Occipital lobe (tissue), 2 donors: ENCODE results near the gene NME9. TPM values are rescaled to one million over a fixed set of nuclear protein-coding genes. Genes with fewer than 3 reads are reported as not detected.
"Not testable (repeated sequence)": the region's sequence is repeated elsewhere in the genome, so short reads cannot be mapped to it uniquely, and the experiment has no call there.

Experiments
- DNase-seq: peaks from one replicate; lab custom pipeline; 2025; lab: John Stamatoyannopoulos, UW
- total RNA-seq: library from RNA; depleted of rRNA; stranded (reverse); fragments of >200 nt; gene quantifications from one replicate; pipeline ENCODE4 v1.2.3, GENCODE V29; 2014

The NME9 gene, protein sequence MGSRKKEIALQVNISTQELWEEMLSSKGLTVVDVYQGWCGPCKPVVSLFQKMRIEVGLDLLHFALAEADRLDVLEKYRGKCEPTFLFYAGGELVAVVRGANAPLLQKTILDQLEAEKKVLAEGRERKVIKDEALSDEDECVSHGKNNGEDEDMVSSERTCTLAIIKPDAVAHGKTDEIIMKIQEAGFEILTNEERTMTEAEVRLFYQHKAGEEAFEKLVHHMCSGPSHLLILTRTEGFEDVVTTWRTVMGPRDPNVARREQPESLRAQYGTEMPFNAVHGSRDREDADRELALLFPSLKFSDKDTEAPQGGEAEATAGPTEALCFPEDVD
- 2.3 TPM for total RNA-seq

DNA sequence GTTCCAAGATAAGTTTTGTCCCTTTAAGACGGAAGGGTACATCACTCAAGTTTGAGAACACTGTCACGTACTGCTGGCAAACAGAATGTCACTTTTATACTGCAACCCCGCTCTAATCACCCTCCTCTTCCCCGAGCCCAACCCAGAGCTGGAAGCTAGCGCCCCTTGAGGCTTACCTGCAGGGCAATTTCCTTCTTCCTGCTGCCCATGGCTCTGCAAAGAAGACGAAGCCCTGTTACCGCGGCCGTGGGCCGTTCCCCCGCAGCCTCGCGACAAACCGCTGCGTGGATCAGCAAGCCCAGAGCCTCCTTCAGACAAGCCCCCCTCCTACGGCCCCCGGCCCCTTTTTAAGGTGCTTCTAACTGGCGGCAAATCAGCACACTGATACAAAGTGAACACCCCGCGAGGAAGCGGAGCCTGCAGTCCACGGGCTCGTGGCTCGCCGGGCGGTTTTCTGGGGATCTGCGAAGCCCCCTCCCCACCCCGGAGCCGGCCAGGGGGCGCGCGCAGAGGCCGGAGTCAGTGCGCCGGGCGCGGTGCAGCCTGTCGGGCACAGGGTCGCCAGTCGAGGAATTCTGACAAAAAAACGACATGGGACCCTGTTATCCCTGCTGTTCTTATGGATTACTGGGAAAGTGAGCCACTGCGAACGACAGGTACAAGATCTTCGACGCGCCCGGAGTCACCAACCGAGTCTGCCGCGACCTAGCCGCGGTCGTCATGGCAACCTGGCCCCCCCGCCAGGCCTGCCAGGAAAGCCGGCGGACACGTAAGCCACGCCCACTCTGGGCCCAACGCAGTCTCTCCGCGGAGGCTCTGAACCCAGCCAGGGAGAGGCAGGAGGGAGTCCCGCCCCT, at the start of gene NME9:
Gene NME9, minus strand, starts transcription at position 725 of the 857 bp plus-strand sequence. Its CDS starts 516 bp downstream, at position 209.
- peak; percentile 89 for DNase-seq

DNA sequence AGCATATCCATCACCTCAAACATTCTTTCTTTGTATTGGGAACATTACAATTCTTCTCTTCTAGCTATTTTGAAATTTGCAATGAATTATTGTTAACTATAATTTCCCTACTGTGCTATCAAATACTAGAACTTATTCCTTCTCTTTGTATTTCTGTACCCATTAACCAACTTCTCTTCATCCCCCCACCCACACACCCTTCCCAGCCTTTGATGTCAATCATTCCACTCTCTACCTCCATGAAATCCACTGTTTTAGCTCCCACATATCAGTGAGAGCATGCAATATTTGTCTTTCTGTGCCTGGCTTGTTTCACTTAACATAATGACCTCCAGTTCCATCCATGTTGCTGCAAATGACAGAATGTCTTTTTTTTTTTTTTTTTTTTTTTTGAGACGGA, 49.3 kb upstream of the NME9 start:
- no peak for DNase-seq

DNA sequence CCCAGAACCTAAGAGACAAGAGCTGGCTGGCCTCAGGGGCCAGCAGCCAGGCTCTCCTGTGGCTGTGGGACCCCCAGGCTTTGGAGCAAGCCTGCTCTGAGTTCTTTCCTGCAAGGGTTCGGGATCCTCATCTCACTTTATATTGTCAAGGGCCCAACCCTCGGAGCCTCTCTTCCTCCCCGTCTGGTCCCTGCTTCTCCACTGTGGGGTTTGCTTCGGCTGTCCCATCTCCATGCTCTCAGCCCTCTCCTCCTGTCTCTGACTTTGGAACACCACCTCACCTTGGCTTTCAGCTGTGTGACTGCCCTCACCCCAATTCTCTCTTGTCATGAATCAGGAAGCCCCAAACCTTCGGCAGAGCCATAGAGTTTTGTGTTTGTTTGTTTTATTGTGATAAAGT, 48.7 kb upstream of the NME9 start:
- no peak for DNase-seq

DNA sequence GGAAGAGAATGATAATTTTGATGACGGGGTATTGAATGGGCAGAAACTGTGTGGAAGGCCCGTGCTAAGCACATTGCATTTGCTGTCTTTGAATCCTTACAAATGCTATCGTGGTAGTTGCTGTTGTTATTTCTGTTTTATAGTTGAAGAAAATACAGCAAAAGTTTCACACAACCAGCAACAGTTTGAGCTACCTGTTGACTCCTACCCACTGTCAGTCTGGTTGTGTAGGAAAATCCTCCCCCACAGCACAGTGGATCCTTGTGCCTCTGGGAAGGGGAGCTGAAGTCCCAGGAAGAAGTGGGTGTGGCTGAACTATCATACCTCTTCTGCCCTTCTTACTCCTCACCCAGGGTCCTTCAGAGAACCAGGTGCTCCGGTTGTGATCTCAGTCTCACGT, 48.2 kb upstream of the NME9 start:
- DNase-seq, result no peak

DNA sequence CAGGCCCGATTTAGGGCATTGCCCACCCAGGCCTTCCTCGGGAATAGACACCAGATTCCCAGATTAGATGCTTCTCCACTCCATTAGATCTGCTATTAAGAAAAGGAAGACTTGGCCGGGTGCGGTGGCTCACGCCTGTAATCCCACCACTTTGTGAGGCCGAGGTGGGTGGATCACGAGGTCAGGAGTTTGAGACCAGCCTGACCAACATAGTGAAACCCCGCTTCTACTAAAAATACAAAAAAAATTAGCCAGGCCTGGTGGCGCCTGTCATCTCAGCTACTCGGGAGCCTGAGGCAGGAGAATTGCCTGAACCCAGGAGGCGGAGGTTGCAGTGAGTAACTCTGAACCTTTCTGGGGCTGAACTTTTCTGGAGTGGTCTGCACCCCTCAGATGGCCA, 47.6 kb upstream of the NME9 start:
- not testable (repeated sequence) for DNase-seq

DNA sequence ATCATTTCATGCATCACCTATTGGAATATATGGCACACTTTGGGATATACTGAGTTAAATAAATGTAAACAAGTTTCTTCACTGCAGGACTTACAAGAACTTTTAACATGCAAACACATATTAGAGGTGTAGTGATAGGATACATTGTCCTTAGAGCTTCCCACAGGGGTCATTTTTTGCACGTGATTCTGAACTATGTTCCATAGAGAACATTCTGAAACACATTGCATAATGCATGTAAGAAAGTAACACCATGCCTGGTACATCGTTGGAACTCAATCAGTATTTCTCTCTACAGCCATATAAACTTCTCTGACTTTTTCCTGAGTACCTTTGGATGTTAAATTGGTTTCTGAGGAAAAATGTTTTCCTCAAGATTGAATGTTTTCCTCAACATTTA, 47.0 kb upstream of the NME9 start:
- no peak for DNase-seq

DNA sequence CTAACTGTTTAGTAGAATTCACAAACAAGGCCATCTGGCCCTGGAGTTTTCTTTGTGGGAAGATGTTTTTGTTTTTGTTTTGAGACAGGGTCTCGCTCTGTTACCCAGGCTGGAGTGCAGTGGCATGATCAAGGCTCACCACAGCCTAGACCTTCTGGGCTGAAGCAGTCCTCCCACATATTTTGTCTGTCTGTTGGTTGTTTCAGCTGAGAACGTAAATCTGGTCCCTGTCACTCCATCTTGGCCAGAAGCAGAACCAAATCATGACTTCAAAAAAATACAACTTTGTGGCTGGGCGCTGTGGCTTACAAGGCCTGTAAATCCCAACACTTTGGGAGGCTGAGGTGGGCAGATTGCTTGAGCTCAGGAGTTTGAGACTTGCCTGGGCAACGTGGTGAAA, 45.8 kb upstream of the NME9 start:
- no peak for DNase-seq

DNA sequence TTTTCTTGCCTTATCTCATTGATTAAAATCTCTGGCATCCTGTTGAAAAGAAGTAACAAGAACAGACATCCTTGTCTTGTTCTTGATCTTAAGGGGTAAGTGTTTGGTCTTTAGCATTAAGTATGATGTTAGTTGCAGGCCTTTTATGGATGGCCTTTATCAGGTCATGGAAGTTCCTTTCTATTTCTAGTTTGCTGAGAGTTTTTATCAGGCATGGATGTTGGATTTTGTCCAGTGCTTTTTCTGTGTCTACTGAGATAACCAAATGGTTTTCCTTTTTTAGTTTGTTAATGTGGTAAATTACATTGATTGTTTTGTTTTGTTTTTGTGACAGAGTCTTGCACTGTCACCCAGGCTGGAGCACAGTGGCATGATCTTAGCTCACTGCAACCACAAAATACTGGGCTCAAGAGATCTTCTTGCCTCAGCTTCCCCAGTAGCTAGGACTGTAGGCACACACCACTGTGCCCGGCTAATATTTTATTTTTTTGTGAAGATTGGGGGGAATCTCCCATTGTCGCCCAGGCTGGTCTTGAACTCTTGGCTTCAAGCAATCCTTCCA, 45.0 kb upstream of the NME9 start:
- no peak for DNase-seq

DNA sequence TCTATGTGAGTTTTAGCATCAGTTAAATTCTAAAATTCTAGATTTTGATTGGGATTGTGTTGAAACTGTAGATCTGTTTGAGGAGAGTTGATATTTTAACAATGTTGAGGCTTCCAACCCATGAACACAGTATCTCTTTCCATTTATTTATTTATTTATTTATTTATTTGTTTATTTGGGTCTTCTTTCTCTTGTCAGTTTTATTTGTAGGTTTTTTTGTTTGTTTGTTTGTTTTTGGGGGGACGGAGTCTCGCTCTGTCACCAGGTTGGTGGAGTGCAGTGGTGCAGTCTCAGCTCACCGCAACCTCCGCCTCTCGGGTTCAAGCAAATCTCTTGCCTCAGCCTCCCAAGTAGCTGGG, 44.1 kb upstream of the NME9 start:
- no peak for DNase-seq

DNA sequence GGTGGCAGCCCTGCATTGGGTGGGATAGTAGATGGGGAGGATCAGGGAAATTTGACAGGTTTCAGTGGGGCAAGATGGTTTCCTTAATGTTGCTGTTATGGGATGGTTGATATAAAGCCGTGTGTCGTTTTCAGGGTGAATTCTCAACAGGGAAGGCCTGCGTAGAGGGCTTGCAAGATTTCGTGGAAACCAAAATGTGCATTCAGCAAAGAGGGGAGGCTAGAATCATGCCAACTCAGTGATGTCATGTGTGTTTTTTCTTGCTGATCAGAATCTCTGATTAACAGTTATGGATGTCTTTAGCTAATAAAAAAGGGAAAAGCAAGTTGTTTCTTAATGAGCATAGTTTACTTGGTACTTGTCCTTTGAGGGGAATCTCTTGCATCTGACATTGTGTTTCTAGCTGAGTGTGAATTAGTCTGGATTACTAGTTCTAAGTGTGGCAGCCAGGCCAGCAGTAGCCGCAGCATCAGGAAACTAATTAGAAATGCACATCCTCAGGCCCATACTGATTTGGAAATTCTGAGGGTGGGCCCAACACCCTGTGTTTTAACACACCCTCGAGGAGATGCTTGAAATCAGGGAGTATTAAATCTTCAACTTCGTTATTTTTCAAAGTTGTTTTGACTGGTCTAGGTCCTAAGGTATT, 43.6 kb upstream of the NME9 start:
- no peak for DNase-seq

DNA sequence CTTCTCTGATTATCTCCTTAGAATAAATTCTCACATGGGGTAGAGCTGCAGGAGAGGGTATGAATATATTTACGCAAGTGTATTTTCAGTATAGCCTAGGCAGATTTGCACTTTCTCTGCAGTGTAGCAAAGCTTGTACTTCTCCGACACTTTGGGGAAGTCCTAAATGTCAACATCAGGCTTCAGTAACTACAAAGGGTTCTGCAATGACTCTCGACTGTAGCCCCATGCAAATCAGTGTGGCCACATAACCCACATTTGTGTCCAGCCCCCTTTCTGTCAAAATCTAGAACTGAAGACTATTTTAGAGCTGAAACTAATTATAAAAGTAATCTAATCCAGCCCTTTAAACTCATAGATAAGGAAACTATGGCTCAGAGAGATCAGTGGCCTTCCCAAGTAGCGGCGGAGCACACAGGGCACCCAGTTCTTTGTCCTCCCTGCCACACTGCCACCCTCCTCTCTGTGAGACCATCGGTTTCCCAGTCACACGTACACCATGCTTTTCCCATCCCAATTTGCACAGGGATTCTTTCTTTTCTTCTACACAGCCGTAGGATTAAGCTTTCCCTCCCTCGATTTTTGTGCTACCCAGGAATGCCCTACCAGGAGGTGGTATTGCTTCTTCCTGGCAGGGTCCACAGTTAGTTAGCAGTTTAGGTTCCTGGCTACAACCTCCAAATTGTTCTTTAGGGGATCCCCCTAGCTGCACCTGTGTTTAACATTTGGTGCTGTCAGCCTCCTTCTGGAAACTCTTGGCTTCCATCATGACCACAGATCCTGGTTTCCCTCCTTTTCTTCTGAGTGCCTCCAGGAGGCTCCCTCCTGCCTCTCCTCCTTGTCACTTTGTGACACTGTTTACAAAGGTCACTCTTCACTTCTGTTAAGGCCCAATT, 41.7 kb upstream of the NME9 start:
- no peak for DNase-seq

DNA sequence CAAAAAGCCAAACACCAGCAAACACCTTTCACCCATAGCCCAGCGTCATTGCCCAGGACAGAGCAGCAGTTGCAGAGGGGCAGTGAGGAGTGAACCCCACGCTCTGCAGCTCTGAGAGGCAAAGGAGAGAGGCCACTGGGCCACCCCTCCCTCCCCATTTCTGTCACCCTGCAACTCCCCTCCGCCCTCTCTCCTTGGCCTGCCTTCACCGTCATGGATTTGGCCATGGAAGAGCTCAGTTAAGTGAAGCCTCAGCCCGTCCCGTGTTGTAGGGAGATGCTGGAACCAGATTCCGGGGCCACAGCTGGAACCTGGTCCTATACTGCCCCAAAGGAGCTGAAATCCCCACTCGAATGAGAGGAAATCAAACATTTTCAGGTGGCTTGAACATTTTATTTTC, 40.7 kb upstream of the NME9 start:
- DNase-seq, result no peak

DNA sequence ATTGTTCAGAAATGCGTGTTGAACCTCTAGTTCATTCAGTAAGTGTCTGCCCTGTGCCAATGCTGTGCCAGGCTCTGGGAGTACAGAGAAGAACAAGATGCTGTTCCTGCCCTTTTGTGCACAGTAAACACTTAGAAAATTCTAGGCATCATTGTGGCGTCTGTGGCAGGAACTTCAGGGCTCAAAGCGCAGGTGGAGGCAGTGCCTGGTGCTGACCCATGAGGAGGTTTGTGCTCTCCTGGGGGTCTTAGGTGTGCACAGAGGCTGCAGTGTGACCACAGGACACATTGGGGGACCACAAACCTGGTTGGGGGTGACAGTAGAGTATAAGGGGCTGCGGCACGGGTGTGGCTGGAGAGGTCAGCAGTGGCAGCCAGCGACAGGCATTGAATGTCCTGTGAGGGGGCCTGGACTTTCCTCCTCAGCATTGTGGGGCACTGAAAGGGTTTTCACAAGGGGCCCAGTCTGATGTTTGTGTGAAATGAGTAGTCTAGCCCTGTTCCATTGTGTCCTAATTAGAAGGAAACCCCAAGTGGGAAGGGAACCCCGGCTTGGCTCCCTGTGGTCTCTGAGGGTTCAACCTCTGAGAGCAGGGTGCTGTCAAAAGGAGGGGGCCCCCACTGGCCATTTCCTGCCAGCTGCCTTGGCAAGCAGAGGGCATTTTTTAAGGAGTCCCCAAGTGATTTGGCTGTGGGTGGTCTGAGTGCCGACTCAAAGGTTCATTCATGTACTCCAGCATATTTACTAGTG, 39.7 kb upstream of the NME9 start:
- no peak for DNase-seq

DNA sequence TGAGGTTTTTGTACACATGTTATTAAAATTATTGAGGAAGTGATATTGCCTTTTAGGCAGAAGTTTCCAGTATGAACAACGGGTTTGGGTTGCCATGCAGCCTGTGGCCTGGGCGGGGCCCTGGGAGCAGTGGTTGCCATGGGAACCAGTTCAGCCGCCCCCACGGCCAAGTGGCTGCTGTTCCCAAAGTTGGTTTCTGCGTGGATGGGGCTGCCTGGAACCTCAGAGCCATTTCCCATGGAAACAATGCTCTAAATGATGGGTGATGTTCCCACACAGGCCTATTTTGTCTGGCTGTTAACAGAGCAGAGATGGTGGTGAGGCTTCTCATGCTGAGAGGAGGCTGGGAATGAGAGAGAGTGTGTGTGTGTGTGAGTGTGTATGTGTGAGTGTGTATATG, 38.3 kb upstream of the NME9 start:
- peak; percentile 66 for DNase-seq

DNA sequence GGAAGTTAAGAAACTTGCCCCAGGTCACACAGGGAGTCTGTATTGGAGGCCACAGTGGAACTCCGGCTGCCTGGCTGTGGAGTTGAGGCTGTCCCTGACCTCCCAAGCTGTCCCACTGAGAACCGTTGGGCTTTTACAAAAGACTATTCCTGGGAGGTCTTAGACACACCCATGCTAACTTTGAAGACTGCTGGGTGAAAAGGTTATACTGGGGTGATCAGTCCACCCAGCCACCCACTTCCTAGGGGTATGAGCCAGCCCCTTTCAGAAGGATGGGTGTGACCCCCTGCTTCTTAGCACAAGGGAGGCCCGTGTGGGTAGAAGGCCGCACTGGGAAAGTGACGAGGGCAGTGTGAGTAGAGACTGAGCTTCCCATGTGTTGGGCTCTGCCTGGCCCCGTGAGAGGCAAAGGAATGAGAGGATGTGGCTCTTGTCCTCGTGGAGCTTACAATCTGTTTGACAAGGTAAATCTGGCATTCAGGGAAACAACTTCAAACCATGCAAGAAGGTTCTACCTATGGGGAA, 37.7 kb upstream of the NME9 start:
- no peak for DNase-seq

DNA sequence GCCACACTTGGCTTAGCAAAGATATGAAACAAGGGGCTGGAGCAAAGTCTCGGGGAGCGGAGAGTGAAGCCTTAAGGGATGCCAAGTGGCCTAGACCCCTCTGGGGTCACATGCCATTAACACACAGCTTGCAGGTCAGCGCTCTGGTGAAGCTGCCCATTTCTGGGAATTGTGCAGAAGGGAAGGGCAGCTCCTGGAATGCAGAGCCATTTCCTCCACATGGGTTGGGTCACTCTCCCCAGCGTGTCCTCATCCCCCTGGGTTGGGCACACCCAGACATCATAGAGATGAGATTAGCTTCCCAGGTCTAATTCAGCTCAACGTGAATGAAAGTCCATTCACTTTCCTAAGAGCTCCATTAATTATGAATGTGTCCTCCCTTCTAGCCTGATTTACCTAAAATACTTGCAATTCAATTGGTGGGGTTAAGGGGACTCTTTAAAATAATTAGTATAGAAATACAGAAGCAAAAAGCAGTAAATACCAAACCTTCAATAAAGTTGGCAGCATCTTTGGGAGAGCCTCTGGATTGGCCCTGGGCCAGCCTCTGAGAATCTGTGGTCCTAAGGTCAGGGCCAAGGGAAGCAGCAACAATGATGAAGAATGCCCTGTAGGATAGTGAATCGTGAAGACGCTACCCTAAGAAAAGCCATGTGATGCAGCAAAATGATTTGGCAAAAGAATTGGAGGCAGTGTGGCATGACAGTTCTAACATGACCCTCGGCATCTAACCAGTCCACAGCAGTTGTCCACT, 36.5 kb upstream of the NME9 start:
- DNase-seq, result no peak

DNA sequence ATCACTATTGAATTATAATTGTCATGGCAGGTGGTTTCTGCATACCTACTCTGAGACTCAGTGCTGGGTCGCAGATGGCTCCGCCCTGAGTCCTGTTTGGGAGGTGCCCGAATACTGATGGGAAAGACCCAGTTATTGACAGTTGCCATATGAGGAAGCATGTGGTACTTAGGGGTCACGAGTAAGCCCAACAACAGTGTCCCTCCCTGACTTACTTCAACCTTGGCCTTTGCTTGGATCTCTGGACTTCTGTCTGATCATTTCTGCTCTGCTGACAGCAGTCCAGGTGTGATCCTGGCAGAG, 35.6 kb upstream of the NME9 start:
- no peak for DNase-seq

DNA sequence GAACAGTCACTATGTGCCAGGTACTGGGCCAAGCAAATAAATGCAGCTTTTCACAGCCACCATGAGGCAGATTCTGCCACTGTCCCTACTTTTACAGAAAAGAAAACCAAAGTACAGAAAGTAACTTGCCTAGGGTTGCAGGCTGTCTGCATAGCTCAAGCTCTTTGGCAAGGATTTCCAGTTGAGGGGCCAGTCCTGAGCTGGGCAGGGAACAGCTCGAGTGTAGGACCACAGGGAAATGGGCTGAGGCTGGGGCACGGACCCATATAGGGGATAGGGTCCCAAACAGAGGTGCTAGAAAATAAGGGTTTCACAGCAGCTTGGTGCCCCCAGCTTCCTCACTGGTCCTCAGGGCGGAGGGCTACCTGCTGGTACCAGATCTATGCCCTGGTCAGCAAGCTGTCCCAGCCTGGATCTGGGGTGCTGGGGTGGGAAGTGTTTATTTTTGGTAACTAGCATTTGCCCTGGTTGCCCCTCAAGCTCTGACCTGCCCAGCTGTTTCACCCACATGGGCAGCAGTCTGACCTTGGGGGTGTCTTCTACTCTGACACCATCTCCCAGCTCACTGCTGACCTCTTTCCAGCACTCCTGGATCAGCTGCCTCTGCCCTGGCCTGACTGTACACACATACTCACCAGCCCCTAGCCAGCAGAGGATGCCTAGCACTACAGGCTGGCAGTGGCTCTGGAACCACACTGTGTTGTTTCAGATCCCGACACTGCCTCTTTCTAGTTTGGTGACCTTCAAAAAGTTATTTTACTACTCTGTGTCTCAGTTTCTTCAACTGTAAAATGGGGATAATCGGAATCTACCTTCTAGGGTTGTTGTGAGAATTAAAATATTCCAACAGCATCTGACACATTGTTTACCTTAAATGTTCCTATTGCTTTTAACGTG, 35.0 kb upstream of the NME9 start:
- DNase-seq, result no peak

DNA sequence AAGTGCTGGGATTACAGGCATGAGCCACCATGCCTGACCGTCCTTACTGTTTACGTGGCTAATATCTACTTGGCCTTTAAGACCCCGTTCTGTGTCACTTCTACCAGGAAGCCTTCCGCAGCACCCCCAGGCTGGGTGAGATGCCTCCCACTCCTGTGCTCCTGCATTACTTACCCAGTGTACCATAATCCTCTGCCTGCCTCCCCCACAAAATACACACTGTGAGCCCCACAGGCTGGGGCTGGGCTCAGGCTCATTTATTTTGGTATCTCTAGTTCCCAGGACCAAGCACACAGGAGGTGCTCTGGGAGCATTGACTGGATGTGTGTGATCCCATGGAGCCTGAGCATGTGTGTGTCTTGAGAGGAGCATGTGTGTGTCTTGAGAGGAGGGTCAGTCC, 33.7 kb upstream of the NME9 start:
- DNase-seq, result no peak
